ENCODE results near the gene PTOV1. TPM values are rescaled to one million over a fixed set of nuclear protein-coding genes. Genes with fewer than 3 reads are reported as not detected.

The PTOV1 gene
- total and polyA plus RNA-seq, 2 donors: 63.6 to 125 TPM

DNA sequence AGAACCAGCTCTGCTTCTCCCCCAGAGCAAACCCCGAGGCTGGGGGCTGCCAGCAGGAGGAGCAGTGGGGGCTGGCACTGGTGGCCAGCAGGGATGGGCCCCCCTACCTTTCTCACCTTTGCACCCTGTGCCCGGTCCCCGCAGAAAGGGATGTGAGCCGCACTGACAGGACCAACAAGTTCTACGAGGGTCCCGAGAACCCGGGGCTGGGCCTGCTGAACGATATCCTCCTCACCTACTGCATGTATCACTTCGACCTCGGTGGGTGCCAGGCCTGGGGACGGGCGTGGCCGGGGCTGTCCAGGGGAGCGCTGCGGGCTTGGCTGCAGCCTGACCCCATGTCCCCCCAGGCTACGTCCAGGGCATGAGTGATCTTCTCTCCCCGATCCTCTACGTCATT, 33.1 kb downstream of the PTOV1 start:
- Histone ChIP-seq H3K4me1 (ENCODE audit: control insufficient read depth in 2 of 2, insufficient read depth in 2 of 2, low read length in 2 of 2) (peaks cover 0 to under 1% of the 10 kb centered on the region in 2 donors), H3K36me3 (ENCODE audit: control insufficient read depth in 2 of 2, insufficient read depth in 2 of 2, low read length in 1 of 2) (peaks cover 58% of the 10 kb centered on the region in 2 donors), H3K27ac (ENCODE audit: low read depth in 1 of 2, low read length in 1 of 2) (no peak overlapping the region), H3K27me3 (ENCODE audit: control insufficient read depth in 2 of 2, insufficient read depth in 1 of 2, low read length in 1 of 2) (peaks cover 0 to 7% of the 10 kb centered on the region in 2 donors), H3K4me3 (ENCODE audit: low read length in 2 of 2) (no peak overlapping the region), H3K9me3 (ENCODE audit: control insufficient read depth in 2 of 2, insufficient read depth in 1 of 2, low read length in 1 of 2) (peaks cover 3 to 8% of the 10 kb centered on the region in 2 donors)
- 97% methylated on average over 18 of the region's 18 CpGs for WGBS
- no peak for DNase-seq (ENCODE audit: low read depth in 6 of 9, low spot score in 9 of 9)

GRCh38 chr19:49884760-49885159, 33.8 kb downstream of the PTOV1 start:
- H3K4me1 ChIP-seq (ENCODE audit: control insufficient read depth in 2 of 2, insufficient read depth in 2 of 2, low read length in 2 of 2): peaks cover 0 to 2% of the 10 kb centered on the region in 2 donors
- peaks cover 3 to 8% of the 10 kb centered on the region in 2 donors for H3K9me3 ChIP-seq (ENCODE audit: control insufficient read depth in 2 of 2, insufficient read depth in 1 of 2, low read length in 1 of 2)
- 97% methylated on average over 3 of the region's 3 CpGs for WGBS
- no peak overlapping the region for H3K27ac ChIP-seq (ENCODE audit: low read depth in 1 of 2, low read length in 1 of 2)
- H3K4me3 ChIP-seq (ENCODE audit: low read length in 2 of 2): no peak overlapping the region
- DNase-seq (ENCODE audit: low read depth in 6 of 9, low spot score in 9 of 9): no peak
- H3K36me3 ChIP-seq (ENCODE audit: control insufficient read depth in 2 of 2, insufficient read depth in 2 of 2, low read length in 1 of 2): peaks cover 53 to 58% of the 10 kb centered on the region in 2 donors
- H3K27me3 ChIP-seq (ENCODE audit: control insufficient read depth in 2 of 2, insufficient read depth in 1 of 2, low read length in 1 of 2): peaks cover 0 to 13% of the 10 kb centered on the region in 2 donors

GRCh38 chr19:49887037-49887664, 36.2 kb downstream of the PTOV1 start:
- Histone ChIP-seq H3K36me3 (ENCODE audit: control insufficient read depth in 2 of 2, insufficient read depth in 2 of 2, low read length in 1 of 2) (peaks cover 30 to 36% of the 10 kb centered on the region in 2 donors), H3K9me3 (ENCODE audit: control insufficient read depth in 2 of 2, insufficient read depth in 1 of 2, low read length in 1 of 2) (peaks cover 3 to 8% of the 10 kb centered on the region in 2 donors), H3K4me3 (ENCODE audit: low read length in 2 of 2) (no peak overlapping the region), H3K27ac (ENCODE audit: low read depth in 1 of 2, low read length in 1 of 2) (no peak overlapping the region), H3K4me1 (ENCODE audit: control insufficient read depth in 2 of 2, insufficient read depth in 2 of 2, low read length in 2 of 2) (peaks cover 4 to 10% of the 10 kb centered on the region in 2 donors), H3K27me3 (ENCODE audit: control insufficient read depth in 2 of 2, insufficient read depth in 1 of 2, low read length in 1 of 2) (peaks cover 6 to 34% of the 10 kb centered on the region in 2 donors)
- 91% methylated on average over 23 of the region's 23 CpGs for WGBS
- DNase-seq (ENCODE audit: low read depth in 6 of 9, low spot score in 9 of 9): no peak

- peaks cover 23 to 28% of the 10 kb centered on the region in 2 donors for H3K36me3 ChIP-seq (ENCODE audit: control insufficient read depth in 2 of 2, insufficient read depth in 2 of 2, low read length in 1 of 2)
- peaks cover 2 to 3% of the 10 kb centered on the region in 2 donors for H3K9me3 ChIP-seq (ENCODE audit: control insufficient read depth in 2 of 2, insufficient read depth in 1 of 2, low read length in 1 of 2)
- WGBS: 86% methylated on average over 54 of the region's 54 CpGs
- peaks cover 4 to 10% of the 10 kb centered on the region in 2 donors for H3K4me1 ChIP-seq (ENCODE audit: control insufficient read depth in 2 of 2, insufficient read depth in 2 of 2, low read length in 2 of 2)
- H3K4me3 ChIP-seq (ENCODE audit: low read length in 2 of 2): no peak overlapping the region
- DNase-seq (ENCODE audit: low read depth in 6 of 9, low spot score in 9 of 9): no peak
- no peak overlapping the region for H3K27ac ChIP-seq (ENCODE audit: low read depth in 1 of 2, low read length in 1 of 2)
- peaks cover 6 to 34% of the 10 kb centered on the region in 2 donors for H3K27me3 ChIP-seq (ENCODE audit: control insufficient read depth in 2 of 2, insufficient read depth in 1 of 2, low read length in 1 of 2)
These were observed 36.9 kb downstream of the PTOV1 start for GRCh38 chr19:49887665-49888509.

- H3K4me3 ChIP-seq (ENCODE audit: low read length in 2 of 2): no peak overlapping the region
- peaks cover 17 to 22% of the 10 kb centered on the region in 2 donors for H3K36me3 ChIP-seq (ENCODE audit: control insufficient read depth in 2 of 2, insufficient read depth in 2 of 2, low read length in 1 of 2)
- H3K4me1 ChIP-seq (ENCODE audit: control insufficient read depth in 2 of 2, insufficient read depth in 2 of 2, low read length in 2 of 2): peaks cover 4 to 10% of the 10 kb centered on the region in 2 donors
- peaks cover 6 to 38% of the 10 kb centered on the region in 2 donors for H3K27me3 ChIP-seq (ENCODE audit: control insufficient read depth in 2 of 2, insufficient read depth in 1 of 2, low read length in 1 of 2)
- no peak for DNase-seq (ENCODE audit: low read depth in 6 of 9, low spot score in 9 of 9)
- WGBS: 83% methylated on average over 18 of the region's 18 CpGs
- H3K27ac ChIP-seq (ENCODE audit: low read depth in 1 of 2, low read length in 1 of 2): no peak overlapping the region
- no peaks in the 10 kb centered on the region for H3K9me3 ChIP-seq (ENCODE audit: control insufficient read depth in 2 of 2, insufficient read depth in 1 of 2, low read length in 1 of 2)
These were observed 37.5 kb downstream of the PTOV1 start for GRCh38 chr19:49888510-49888824.

GRCh38 chr19:49889038-49889686, 38.2 kb downstream of the PTOV1 start:
- Histone ChIP-seq H3K27ac (ENCODE audit: low read depth in 1 of 2, low read length in 1 of 2) (no peak overlapping the region), H3K36me3 (ENCODE audit: control insufficient read depth in 2 of 2, insufficient read depth in 2 of 2, low read length in 1 of 2) (peaks cover 10 to 16% of the 10 kb centered on the region in 2 donors)
- WGBS: 95% methylated on average over 23 of the region's 23 CpGs

DNA sequence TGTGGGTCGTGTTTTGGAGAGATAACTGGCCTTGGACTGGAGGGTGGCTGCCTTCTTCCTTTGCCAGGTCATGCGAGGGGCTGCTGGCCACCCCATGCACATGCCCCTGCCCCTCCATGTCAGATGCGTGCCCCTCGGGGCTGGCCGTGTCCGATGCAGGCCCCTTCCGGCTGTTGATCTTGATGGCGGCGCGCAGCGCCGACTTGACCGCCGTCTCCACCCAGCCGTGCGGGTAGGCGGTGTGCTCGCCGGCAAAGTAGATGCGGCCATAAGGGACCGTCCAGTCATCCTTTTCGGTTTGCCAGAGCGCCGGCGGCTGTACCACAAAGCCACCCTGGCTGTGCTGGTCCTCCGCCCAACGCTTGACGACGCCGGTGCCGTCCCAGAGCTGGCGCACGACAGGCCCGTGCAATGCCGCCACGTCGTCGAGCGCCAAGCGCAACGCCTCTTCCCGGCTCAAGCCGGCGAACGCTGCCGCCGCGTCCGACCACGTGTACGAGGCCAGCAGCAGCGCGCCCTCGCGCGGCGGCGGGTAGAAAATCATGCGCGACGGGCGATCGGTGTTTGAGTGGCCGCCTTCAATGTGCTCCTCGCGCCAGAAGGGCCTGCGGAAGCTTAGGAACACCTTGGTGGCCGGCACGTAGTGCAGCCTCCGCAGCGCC, 38.9 kb downstream of the PTOV1 start:
- Histone ChIP-seq H3K36me3 (ENCODE audit: control insufficient read depth in 2 of 2, insufficient read depth in 2 of 2, low read length in 1 of 2) (peaks cover 3 to 9% of the 10 kb centered on the region in 2 donors), H3K4me3 (ENCODE audit: low read length in 2 of 2) (peak overlapping the region; percentile 26 to 44), H3K27me3 (ENCODE audit: control insufficient read depth in 2 of 2, insufficient read depth in 1 of 2, low read length in 1 of 2) (peaks cover 6 to 41% of the 10 kb centered on the region in 2 donors), H3K4me1 (ENCODE audit: control insufficient read depth in 2 of 2, insufficient read depth in 2 of 2, low read length in 2 of 2) (peaks cover 4 to 10% of the 10 kb centered on the region in 2 donors), H3K27ac (ENCODE audit: low read depth in 1 of 2, low read length in 1 of 2) (no peak overlapping the region), H3K9me3 (ENCODE audit: control insufficient read depth in 2 of 2, insufficient read depth in 1 of 2, low read length in 1 of 2) (no peaks in the 10 kb centered on the region)
- peak in 6 of 9 donors; percentile 51 to 87 (median 79) for DNase-seq (ENCODE audit: low read depth in 6 of 9, low spot score in 9 of 9)
- 26% methylated on average over 71 of the region's 71 CpGs for WGBS

More at GRCh38 chr19:49889038-49889686, 38.2 kb downstream of the PTOV1 start:
- Histone ChIP-seq H3K27me3 (ENCODE audit: control insufficient read depth in 2 of 2, insufficient read depth in 1 of 2, low read length in 1 of 2) (peaks cover 6 to 39% of the 10 kb centered on the region in 2 donors), H3K4me1 (ENCODE audit: control insufficient read depth in 2 of 2, insufficient read depth in 2 of 2, low read length in 2 of 2) (peaks cover 4 to 10% of the 10 kb centered on the region in 2 donors), H3K4me3 (ENCODE audit: low read length in 2 of 2) (no peak overlapping the region), H3K9me3 (ENCODE audit: control insufficient read depth in 2 of 2, insufficient read depth in 1 of 2, low read length in 1 of 2) (no peaks in the 10 kb centered on the region)
- no peak for DNase-seq (ENCODE audit: low read depth in 6 of 9, low spot score in 9 of 9)

DNA sequence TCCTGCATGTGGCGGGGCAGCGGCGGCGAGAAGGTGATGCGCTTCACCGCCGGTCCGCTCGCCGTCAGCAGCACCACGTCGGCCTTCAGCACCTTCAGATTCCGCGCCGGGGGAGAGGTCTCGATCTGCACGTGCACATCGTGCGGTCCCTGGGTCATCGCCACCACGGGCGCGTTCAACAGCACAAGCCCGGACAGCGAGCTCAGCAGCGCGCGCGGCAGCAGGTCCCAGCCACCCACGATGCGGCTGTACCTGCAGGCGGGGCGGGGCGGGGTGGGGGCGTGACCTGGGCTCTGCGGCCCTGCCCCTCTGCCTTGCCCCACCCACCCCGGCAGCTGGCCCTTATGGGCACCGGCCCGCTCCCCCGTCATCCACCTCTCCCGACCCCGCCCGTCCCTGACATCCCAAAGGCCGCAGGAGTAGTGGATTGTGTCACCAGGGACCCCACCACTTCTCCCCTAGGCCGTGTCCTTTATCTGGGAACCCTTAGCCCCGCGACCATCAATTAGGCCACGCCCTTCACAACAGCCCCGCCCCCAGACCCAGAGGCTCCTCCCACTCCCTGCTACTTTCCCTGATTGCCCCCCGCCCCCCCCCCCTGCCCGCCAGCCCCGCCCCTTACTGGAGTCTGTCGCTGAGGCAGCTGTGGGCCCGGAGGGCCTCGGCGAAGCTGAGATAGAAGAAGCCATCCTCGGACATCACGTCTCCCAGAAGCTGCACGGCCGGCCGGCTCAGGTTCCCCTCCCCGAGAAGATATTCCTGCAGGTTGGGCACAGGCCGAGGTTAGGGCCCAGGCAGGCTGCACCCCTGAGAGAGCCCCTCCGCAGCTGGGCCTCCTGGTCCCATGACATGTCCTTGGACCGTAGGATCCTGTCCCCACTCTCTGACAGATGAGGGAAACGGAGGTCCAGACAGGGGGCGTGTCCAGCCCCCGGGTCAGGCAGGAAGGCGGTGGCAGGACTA, 39.7 kb downstream of the PTOV1 start:
- Histone ChIP-seq H3K27me3 (ENCODE audit: control insufficient read depth in 2 of 2, insufficient read depth in 1 of 2, low read length in 1 of 2) (peaks cover 6 to 47% of the 10 kb centered on the region in 2 donors), H3K27ac (ENCODE audit: low read depth in 1 of 2, low read length in 1 of 2) (no peak overlapping the region), H3K36me3 (ENCODE audit: control insufficient read depth in 2 of 2, insufficient read depth in 2 of 2, low read length in 1 of 2) (peaks cover 0 to 4% of the 10 kb centered on the region in 2 donors), H3K4me1 (ENCODE audit: control insufficient read depth in 2 of 2, insufficient read depth in 2 of 2, low read length in 2 of 2) (peaks cover 4 to 10% of the 10 kb centered on the region in 2 donors), H3K4me3 (ENCODE audit: low read length in 2 of 2) (peak overlapping the region; percentile 26 to 44), H3K9me3 (ENCODE audit: control insufficient read depth in 2 of 2, insufficient read depth in 1 of 2, low read length in 1 of 2) (no peaks in the 10 kb centered on the region)
- peak in 3 of 9 donors; percentile 26 to 61 (median 56) for DNase-seq (ENCODE audit: low read depth in 6 of 9, low spot score in 9 of 9)
- WGBS: 27% methylated on average over 69 of the region's 69 CpGs

Measured in thymus (tissue), 11 donors.